GM21619 (cell line): Measurements from ENCODE around the gene WNK2.
"Not testable (repeated sequence)": the region's sequence is repeated elsewhere in the genome, so short reads cannot be mapped to it uniquely, and the experiment has no call there.

ENCODE experiments used
- ATAC-seq: cut with Tn5 transposase; IDR thresholded peaks from one replicate; pipeline ENCODE4 v1.9.1; 2021; ENCODE audit not compliant: unreplicated experiment

Gene WNK2

DNA sequence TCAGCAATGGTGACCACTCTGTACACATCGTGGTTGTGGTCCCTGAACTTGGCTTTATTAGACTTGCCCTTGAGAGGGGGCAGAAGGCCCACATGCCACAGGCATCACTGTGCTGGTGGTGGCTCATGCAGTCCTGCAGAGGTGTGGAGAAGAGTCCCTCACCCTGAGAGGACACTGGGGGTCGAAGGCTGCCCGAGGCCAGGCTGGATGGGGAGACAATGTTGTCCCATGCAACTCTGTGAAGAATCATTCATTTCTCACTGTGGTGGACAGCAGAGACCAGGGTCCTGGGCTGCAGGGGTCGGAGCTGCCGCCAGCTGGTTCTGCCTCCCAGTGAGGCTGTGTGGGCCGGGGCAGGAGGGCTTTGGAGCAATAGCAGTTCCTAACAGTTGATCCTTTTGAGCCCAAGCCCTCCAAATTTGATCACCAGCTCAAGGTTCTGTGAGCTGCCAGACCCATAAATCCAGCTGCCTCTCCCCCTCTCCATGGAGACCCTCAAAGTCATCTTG, 139.6 kb downstream of the WNK2 start:
- not testable (repeated sequence) for ATAC-seq

DNA sequence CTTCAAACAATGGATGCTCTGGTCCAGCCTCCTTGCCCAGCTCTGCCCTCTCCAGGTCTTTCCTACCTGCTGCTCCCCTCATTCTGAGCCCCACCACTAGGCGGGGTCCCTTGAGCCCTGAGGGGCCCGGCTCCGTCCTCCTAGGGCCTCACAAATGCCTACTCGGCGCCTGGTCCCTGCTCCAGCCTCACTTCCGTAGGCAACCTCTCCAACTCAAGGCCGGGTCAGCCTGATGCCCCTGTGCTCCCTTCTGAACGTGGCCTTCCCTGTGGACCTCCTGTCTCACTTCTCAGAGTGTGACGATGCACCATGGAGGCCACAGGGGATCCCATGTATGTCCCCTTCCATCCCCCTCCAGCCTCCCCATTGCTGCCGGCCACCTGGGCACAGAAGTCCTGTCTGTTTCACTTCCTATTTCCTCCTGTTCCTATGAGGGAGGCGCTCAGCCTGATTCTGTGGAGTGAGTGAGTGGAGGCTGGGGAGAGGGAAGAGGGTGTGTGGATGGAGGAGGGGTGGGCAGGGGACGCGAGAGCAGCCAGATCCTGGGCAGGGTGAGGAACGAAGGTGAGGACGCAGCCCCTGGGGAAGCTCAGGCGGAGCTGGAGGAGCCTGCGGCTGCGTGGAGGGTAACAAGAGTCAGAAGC, 140.4 kb downstream of the WNK2 start:
- no peak for ATAC-seq

DNA sequence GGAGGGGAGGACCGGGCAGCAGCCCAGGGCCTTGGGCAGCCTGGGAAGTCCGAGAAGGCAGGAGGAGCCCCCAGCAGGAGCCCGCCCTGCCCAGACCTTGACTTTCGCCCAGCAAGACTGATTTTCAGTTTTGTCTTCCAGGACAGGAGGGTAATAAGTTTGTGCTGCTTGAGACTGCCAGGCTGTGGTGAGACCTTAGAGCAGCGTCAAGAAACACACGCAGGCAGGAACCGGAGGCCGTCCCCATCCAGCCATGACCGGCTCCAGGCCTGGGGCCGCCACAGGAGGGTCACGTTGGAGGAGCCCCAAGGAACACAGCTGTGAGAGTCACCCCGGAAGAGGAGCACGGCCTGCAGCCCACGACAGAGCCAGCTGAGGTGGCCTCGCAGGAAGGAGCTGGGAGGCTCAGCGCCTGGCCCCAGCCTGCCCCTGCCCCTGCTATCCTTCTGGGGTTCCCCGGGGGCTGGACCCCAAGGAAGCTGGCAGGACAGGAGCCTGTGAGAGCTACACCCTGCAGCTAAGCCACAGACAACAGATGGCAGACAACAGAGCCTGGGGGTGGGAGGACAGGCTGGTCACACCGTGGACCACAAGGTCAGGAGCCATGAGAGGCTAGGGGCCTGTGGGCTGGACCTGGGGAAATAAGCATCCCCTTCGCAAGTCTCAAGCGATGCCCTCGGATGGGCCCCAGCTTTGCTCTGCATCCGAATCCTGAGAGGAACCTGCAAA, 141.5 kb downstream of the WNK2 start:
- no peak for ATAC-seq

DNA sequence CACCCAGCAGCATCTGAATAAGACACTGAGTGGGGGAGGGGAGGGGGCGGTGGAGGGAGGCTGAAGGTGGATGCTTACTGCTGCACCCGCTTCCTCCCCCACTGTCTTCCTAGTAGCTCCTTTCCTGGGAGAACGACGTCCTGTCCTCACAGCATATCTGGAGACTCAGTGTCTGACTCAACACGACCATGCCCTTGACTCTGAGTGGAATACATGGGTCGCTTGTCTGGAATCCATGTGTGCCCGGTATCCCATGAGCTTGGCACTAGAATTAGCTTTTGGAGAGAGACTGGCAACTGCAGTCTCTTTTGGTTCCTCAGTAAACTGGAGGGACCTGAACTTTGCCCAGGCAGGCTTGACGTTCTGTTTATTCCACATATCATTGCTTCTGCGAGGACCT, 142.1 kb downstream of the WNK2 start:
- no peak for ATAC-seq

DNA sequence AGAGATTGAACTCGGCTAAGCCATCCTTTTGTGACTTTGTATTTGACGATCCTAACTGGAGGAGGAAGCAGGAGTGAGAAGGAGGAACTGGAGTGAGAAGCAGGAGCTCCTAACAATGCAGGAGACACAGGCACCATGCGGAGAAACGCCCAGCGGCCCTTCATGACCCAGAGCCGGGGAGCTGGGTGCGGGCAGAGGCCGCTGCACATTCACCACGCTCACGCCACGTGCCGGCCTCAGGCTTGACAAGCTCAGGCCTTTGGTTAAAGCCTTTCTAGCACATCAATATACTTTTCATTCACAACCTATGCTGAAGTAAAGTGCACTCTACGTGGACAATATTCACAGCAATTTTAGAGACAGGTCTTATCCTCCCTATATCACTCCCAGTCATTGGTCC, 142.7 kb downstream of the WNK2 start:
- ATAC-seq = no peak

- no peak for ATAC-seq
Observed at GRCh38 chr9:93329629-93330280, 145.8 kb downstream of the WNK2 start.

DNA sequence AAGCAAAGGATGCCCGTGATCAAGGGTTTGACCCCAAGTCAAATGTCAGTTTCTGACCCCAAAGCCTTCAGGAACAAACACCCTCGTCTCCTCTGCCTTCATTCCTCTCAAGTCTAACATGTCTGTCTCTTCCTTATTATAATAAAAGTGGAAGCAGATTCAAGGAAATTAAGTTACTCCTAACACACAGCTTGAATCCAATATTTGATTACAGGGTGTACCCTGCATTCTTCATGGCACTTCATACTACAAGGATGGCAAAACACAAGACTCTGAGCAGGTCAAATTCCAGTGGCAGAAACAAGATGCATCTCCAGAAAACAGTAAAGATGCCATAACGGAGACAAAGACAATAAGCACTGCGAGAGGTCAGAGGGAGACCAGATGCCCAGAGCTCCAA, 148.4 kb downstream of the WNK2 start:
- ATAC-seq = no peak

- no peak for ATAC-seq
Observed at GRCh38 chr9:93336720-93337119, 152.8 kb downstream of the WNK2 start.

- not testable (repeated sequence) for ATAC-seq
Observed at GRCh38 chr9:93338196-93338595, 154.3 kb downstream of the WNK2 start.

DNA sequence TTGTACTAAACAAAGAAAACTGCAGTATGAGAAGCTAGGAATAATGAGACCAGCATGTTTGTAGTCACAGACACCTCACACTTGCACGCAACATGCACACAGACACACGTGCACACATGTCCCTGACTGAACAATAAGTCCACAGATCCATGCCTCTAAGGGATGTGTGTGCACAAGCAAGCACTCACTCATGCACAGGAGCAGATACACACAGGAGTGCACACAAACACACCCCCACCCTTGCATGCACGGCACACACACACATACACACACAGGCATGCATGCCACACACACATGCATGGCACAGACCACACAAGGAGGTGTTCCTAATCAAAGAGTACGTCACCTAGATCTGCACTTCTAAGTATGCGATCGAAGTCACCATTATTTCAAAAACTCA, 156.2 kb downstream of the WNK2 start:
- ATAC-seq = no peak

DNA sequence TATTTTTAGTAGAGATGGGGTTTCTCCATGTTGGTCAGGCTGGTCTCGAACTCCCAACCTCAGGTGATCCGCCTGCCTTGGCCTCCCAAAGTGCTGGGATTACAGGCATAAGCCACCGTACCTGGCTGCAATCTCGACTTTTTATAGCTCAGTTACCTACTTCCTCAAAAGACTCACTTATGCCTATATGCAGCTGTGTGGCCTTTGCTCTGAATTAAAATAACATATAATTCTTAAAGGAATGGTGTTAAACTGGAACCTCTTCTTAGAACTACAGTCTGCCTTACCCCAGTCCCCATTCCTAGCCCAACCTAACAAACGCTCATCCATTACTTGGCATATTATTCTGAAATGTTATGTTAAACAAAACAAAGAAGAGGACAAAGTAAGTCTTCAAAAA, 157.9 kb downstream of the WNK2 start:
- ATAC-seq = not testable (repeated sequence)

- not testable (repeated sequence) for ATAC-seq
Observed at GRCh38 chr9:93342428-93342827, 158.5 kb downstream of the WNK2 start.

DNA sequence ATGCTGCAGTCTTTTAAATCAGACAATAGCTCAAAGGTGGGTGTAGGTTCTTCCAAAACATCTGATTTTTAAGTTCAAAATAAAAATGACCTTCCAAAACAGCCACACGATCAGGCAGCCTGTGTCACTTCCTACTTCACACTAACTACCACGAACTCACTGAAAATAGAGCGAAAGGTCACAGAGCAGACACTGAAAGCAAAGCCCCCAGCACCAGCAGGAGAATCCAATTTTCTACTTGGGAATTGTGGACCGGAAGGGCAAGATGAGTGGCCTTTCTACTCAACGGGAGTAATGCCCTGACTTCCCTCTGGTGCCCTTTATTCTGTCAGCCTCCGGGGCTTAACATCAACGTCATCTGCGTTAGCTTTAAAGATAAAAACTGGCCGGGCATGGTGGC, 159.7 kb downstream of the WNK2 start:
- no peak for ATAC-seq

- ATAC-seq = no peak
Observed at GRCh38 chr9:93345643-93346230, 161.8 kb downstream of the WNK2 start.

GRCh38 chr9:93346231-93347112, 162.5 kb downstream of the WNK2 start:
- no peak for ATAC-seq

DNA sequence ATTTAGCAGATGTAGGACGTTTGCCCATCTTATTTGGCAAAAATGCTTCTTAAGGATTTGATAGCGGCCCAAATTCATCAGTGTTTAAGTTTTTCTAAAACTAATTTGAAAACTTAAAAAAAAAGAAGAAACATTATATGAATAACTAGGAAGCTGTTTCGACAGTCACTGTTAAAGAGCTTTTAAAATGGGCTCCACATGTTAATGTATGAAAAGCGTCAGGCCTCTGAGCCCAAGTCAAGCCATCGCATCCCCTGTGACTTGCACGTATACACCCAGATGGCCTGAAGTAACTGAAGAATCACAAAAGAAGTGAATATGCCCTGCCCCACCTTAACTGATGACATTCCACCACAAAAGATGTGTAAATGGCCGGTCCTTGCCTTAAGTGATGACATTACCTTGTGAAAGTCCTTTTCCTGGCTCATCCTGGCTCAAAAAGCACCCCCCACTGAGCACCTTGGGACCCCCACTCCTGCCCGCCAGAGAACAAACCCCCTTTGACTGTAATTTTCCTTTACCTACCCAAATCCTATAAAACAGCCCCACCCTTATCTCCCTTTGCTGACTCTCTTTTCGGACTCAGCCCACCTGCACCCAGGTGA, 163.5 kb downstream of the WNK2 start:
- not testable (repeated sequence) for ATAC-seq

GRCh38 chr9:93353413-93354310, 169.7 kb downstream of the WNK2 start:
- ATAC-seq = not testable (repeated sequence)

- ATAC-seq = no peak
Observed at GRCh38 chr9:93354451-93354850, 170.5 kb downstream of the WNK2 start.

DNA sequence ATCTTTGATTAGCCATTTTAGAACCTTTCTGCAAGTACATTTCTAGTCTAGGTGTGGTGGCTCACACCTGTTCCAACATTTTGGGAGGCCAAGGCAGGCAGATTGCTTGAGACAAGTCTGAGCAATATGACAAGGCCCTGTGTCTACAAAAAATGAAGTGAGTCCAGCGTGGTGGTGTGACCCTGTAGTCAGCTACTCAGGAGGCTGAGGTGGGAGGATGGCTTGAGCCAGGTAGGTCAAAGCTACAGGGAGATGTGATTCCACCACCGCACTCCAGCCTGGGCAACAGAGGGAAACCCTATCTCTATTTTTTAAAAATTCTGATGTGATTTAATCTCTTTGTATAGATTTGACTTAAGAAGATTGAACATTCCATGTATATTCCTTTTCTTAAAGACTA, 171.9 kb downstream of the WNK2 start:
- no peak for ATAC-seq
